ENCODE results near the gene ZNF764. TPM values are rescaled to one million over a fixed set of nuclear protein-coding genes. Genes with fewer than 3 reads are reported as not detected.

Gene ZNF764
- total RNA-seq, 1 donor from 2014 or later = 20.2 TPM

- peak overlapping the region; percentile 94 for H3K27ac Mint-ChIP-seq
- H3K4me1 Mint-ChIP-seq (ENCODE audit: unreplicated experiment) = peaks cover 30% of the 10 kb centered on the region
- no peaks in the 10 kb centered on the region for H3K9me3 Mint-ChIP-seq
- H3K27me3 Mint-ChIP-seq = no peaks in the 10 kb centered on the region
- peak overlapping the region; percentile 77 for H3K4me3 Mint-ChIP-seq
- TF ChIP-seq CTCF (conservative IDR thresholded peaks at IDR 0.05) = no peak
- no peak for DNase-seq (ENCODE audit: extremely low spot score, unreplicated experiment)
- H3K36me3 Mint-ChIP-seq = no peaks in the 10 kb centered on the region
Measured at GRCh38 chr16:30567991-30568638, 9.9 kb upstream of the ZNF764 start.

- Mint-ChIP-seq H3K27ac (peak overlapping the region; percentile 94), H3K4me3 (peak overlapping the region; percentile 77), H3K27me3 (no peaks in the 10 kb centered on the region), H3K4me1 (ENCODE audit: unreplicated experiment) (peaks cover 30% of the 10 kb centered on the region), H3K36me3 (no peaks in the 10 kb centered on the region), H3K9me3 (no peaks in the 10 kb centered on the region)
- no peak for DNase-seq (ENCODE audit: extremely low spot score, unreplicated experiment)
- TF ChIP-seq CTCF (conservative IDR thresholded peaks at IDR 0.05) = no peak
Measured at GRCh38 chr16:30567160-30567990, 9.2 kb upstream of the ZNF764 start.

GRCh38 chr16:30566531-30566930, 8.4 kb upstream of the ZNF764 start:
- H3K27me3 Mint-ChIP-seq = no peaks in the 10 kb centered on the region
- TF ChIP-seq CTCF (conservative IDR thresholded peaks at IDR 0.05) = no peak
- peak overlapping the region; percentile 49 for H3K27ac Mint-ChIP-seq
- DNase-seq (ENCODE audit: extremely low spot score, unreplicated experiment) = no peak
- H3K4me3 Mint-ChIP-seq = peak overlapping the region; percentile 5
- no peaks in the 10 kb centered on the region for H3K36me3 Mint-ChIP-seq
- peaks cover 22% of the 10 kb centered on the region for H3K4me1 Mint-ChIP-seq (ENCODE audit: unreplicated experiment)
- H3K9me3 Mint-ChIP-seq = no peaks in the 10 kb centered on the region

- Mint-ChIP-seq H3K9me3 (no peaks in the 10 kb centered on the region), H3K27ac (peak overlapping the region; percentile 49), H3K36me3 (no peaks in the 10 kb centered on the region), H3K27me3 (no peaks in the 10 kb centered on the region), H3K4me1 (ENCODE audit: unreplicated experiment) (peaks cover 22% of the 10 kb centered on the region), H3K4me3 (no peak overlapping the region)
- TF ChIP-seq CTCF (conservative IDR thresholded peaks at IDR 0.05) = no peak
- DNase-seq (ENCODE audit: extremely low spot score, unreplicated experiment) = no peak
Measured at GRCh38 chr16:30565984-30566383, 7.8 kb upstream of the ZNF764 start.

GRCh38 chr16:30565526-30565925, 7.4 kb upstream of the ZNF764 start:
- Mint-ChIP-seq H3K27me3 (no peaks in the 10 kb centered on the region), H3K4me3 (no peak overlapping the region), H3K4me1 (ENCODE audit: unreplicated experiment) (peaks cover 22% of the 10 kb centered on the region), H3K36me3 (no peaks in the 10 kb centered on the region), H3K9me3 (no peaks in the 10 kb centered on the region), H3K27ac (no peak overlapping the region)
- DNase-seq (ENCODE audit: extremely low spot score, unreplicated experiment) = no peak
- TF ChIP-seq CTCF (conservative IDR thresholded peaks at IDR 0.05) = no peak

Data from type B pancreatic cell (in vitro differentiated cells).